Stimulated activated CD4-positive, alpha-beta T cell treated with anti-CD3 and anti-CD28 coated beads, Interleukin-2, amount 100 ng/mL, for 48 hours (primary cell): ENCODE measurements around the gene FAM114A1.

ENCODE experiments used
- DNase-seq, 2 donors: peaks; one replicate each; pipeline ENCODE4 v3.0.0-alpha.2; 2020

FAM114A1 gene

DNA sequence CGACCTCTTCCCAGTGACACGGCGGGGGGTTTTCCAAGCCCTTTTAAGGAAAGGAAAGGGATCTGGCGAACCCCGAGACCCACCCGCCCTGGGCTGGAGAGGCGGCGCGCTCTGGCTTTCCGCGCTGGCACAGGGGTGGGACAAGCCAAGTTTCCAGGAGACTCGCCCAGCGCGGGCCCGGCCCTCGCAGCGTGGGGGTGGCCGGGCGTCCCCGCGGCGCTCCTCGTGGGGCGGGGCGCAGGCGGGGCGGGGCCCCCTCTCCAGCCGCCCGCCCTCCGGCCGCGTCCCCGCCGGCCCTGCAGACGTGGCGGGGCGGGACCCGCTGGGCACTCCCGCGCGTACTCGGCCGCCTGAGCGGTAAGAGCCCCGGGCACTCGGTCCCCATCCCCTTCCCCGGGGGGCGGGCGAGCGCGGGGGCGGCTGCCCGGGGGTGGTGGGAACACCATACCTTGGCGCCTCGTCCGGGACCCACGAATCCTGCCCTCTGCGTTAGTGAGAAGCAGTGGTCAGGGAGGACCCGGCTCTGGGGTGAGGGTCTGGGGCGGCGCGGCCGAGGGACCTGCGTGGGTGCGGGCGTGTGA is at the start of gene FAM114A1:
TSS of gene FAM114A1 (plus strand) at position 329 of the 581 bp plus-strand sequence. CDS start 10,273 bp downstream, outside the sequence.
- DNase-seq, result peak in 1 of 2 donors; percentile 16

DNA sequence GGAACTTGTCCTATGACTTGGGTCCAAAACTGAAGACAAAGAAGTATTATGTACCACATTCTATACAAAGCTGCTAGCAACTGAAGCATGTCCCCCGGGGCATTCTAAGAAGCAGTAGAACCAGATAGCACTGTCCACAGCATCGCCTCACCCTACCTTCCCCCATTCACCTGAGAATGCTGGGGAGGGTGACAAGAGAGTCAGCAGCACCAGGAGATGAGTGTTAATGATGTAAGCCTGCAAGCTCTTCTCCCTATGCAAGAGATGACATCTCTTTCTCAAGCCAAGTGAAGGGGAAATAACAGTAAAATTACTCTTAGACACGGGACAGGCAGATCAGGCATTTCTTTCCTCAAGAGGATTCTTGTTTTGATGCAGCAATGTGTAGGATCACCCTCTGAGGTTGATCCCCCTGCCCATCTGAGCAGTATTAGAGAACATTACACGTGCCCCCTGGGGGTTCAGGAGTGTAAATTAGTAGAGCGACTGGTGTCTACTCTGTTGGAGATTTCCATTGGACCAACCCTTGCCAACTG is 49.1 kb upstream of the FAM114A1 start:
- DNase-seq, result no peak

DNA sequence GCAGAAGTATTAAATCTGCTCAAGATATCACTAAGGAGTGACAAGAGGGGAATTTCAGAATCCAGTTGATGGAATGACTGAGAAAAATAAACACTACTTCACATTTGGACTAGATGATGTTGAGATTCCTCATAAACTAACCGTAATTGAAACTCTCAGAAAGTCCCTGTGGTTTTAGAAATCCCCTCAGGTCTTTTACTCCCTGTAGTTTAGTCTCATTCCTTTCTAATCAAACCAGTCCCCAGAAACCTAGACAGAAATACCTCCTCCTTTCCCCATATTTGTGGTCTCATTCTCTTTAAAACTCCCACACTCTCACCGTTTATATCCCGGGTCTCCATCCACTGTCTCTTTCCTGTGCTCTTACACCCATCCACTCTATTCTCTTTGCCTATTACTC is 48.0 kb upstream of the FAM114A1 start:
- no peak for DNase-seq

DNA sequence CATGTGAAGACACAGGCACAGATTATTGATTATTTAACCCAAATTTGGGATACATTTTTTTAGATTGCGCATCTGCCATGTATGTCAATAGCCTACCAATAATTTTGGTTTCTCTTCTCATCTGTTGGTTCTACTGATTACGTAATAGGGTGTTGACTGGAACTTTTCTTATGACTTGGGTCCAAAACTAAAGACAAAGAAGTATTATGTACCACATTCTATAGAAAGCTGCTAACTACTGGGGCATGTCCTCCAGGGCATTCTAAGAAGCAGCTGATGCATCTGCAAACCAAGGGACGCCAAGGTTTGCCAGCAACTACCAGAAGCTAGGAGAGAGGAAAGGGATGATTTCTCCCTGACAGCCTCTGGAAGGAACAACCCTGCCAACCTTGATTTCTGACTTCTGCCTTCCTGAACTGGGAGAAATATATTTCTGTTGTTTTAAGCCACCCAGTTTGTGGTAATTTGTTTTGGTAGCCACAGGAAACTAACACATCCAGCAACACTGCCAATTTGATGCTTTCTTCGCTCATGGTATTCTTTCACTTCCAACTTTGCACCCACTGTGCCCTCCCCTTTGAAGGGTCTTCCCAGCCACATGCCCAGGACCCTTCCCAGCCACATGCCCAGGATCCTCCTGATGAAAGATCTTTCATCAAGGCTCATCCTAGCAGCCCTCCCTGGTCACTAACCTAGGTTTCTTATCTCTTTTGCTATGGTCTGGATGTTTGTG is 47.1 kb upstream of the FAM114A1 start:
- DNase-seq, result no peak

DNA sequence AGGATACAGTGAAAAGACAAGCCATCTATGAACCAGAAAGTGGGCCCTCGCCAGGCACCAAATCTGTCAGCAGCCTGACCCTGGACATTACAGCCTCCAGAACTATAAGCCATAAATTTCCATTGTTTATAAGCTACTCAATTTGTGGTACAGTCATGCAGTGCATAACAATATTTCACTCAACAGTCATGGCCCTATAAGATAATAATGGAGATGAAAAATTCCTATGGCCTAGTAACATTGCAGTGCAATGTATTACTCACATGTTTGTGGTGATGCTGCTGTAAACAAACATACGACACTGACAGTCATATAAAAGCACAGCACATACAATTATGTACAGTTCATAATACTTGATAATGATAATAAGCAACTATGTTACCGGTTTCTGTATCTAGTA is 45.9 kb upstream of the FAM114A1 start:
- DNase-seq, result no peak

DNA sequence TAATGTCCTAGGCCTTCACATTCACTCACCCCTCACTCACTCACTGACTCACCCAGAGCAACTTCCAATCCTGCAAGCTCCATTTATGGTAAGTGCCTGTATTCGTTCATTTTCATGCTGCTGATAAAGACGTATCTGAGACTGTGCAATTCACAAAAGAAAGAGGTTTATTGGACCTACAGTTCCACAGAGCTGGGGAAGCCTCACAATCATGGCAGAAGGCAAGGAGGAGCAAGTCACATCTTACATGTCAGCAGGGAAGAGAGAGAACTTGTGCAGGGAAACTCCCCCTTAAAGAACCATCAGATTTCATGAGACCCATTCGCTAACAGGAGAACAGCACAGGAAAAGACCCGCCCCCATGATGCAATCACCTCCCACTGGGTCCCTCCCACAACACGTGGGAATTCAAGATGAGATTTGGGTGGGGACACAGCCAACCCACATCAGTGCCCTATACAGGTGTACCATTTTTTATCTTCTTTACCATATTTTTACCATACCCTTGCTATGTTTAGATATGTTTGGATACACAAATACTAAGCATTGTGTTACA is 44.8 kb upstream of the FAM114A1 start:
- no peak for DNase-seq

DNA sequence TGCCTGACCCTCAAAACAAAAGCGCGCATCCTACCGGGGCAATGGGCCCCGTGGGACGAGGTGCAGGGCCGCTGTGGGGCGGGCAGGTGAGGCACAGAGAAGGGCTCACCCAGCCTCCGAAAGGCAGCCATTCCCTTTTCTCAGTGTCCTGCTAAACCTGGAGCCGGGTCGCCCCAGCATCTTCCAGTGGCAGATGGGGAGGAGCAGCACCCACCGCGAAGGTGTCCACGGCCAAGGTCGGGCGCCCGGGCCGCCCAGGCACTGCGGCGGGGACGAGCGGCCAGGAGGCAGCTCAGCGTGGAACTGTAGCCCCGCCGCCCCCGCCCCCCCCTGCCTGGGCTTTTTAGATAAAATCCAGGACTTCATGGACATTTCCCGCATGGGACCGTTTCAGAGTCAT is 43.8 kb upstream of the FAM114A1 start:
- DNase-seq, result no peak

DNA sequence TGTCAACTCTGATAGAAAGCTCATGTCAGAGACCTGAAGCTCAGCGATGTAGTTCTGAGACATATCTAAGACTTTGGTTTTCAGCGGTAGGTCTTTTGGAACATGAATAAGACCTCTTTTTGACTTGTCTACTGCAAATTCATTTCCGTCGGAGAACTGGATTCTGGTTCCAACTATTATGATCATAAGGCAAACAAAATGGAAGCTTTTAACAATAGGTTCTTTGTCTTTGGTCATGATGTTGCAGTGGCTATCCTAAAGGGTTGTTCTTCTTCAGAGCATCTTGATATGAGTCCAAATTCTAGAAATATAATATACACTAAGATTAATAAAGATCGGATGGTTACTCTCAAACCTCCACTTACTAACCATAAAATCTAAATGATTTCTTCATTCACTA is 38.4 kb upstream of the FAM114A1 start:
- DNase-seq, result no peak

DNA sequence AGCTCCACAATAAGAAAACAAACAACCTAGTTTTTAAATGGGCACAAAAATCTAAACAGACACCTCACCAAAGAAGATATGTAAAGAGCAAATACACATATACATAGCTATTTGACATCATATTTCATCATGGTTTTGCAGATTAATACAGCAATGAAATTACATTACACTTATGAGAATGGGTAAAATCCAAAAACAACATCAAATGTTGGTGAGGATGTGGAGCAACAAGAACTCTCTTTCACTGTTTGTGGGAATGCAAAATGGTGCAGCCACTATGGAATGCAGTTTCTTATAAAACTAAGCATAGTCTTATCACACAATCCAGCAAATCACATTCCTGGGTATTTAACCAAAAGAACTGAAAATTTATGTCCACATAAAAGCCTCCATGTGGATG is 36.0 kb upstream of the FAM114A1 start:
- DNase-seq, result no peak

DNA sequence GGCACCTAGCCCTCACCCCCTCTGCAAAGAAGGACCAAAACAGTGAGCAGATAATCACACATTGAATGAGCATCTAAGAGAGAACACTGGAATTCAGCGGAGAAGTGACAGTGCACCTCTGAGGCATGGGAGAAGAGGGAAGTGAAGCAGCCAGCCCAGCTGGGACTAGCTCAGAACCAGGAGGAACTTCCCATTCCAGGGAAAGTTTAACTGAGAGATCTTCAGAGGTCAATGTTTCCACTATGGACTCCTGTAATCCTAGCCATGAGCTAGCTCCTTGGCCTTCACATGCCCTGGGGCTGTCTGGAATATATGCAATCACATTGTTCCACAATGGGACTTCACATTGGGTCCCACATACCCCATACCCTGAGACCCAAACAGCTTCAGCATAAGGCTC is 35.4 kb upstream of the FAM114A1 start:
- no peak for DNase-seq

DNA sequence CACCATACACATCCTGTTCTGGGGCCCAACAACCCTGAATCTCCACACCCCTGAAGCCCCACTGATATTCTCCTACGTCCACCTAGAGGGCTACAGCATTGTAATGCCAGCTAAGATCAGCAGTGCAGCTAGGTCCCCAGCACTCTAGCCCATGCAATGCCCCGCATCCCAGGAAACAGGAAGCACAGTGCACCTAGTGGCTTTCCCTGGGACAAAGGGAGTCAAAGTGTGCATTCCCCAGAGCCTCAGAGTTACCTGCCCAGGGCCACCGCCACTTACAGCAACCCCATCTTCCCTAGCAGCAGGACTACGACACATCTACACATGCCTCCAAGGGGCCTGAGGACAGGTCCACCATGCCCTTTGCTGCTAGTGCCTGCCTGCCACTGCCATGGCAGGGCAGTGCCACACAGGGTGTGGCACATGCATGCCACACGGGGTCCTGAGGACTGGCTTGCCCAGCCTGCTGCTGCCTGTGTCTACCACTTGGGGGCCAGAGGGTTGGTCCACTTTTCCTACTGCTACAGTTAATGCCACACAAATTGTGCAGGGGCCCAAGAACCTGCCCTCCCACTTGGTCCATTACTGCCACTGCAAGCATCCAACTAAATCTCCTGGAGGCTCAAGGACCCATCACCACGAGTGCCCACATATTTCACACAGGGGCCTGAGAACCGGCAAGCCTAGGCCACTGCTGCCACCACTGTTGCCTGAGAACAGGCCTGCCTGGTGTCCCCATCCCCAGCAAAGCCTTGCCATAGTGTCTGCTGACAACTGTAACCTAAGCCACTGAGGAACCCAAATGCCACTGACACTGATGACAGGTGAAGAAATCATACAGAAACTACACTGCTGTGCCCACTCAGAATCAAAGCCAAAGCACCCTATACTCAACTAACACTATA is 34.7 kb upstream of the FAM114A1 start:
- DNase-seq, result no peak

DNA sequence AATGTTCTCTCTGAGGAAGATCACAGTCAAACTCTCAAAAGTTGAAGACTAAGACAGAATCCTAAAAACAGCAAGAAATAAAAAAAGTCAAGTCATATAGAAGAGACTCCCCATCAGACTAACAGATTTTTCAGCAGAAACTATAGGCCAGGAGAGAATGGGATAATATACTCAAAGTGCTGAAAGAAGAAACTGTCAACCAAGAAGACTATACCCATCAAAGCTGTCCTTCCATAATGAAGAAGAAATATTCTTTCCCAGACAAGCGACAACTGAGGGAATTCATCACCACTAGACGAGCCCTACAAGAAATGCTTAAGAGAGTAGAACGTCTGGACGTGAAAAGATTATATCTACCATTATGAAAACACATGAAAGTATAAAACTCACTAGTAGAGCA is 33.0 kb upstream of the FAM114A1 start:
- no peak for DNase-seq

DNA sequence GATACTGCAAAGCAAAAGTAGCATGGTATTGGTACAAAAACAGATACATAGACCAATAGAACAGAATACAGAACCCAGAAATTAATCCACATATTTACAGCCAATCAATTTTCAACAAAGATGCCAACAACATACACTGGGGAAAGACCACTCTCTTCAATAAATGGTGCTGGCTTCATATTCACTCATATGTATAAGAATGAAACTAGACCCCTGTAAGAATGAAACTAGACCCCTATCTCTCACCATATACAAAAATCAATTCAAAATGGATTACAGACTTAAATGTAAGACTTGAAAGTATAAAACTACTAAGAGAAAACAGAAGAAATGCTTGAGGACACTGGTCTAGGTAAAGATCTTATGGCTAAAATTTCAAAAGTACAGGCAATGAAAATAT is 30.3 kb upstream of the FAM114A1 start:
- no peak for DNase-seq

DNA sequence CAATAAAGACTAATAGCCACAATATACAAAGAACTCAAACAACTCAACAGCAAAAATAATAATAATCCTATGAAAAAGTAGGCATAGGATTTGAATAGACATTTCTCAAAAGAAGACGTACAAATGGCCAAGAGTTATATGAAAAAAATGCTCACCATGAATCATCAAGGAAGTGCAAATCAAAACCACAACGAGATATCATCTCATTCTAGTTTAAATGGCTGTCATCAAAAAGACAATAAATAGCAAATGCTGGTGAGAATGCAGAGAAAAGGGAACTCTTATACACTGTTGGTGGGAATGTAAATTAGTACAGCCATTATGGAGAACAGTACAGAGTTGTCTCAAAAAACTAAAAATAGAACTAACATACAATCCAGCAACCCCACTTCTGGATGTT is 29.8 kb upstream of the FAM114A1 start:
- no peak for DNase-seq

DNA sequence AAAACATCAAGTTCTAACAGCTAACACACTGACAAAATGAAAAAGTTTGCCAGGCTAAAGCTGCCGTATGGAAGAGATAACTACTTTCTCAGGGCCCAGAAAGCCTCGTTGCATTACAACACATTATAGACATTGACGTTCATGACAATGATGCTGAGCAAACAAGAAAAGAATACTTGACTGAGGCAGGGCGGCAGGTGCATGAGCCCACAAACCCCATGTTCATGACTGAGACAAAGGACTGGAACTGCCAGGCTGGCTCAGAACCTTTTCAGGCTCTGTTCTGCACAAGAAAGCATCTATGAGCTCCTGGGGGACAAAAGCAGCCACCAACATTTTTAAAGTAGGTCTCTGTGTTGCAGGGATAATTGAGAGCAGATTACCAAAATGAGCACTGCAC is 24.6 kb upstream of the FAM114A1 start:
- no peak for DNase-seq

DNA sequence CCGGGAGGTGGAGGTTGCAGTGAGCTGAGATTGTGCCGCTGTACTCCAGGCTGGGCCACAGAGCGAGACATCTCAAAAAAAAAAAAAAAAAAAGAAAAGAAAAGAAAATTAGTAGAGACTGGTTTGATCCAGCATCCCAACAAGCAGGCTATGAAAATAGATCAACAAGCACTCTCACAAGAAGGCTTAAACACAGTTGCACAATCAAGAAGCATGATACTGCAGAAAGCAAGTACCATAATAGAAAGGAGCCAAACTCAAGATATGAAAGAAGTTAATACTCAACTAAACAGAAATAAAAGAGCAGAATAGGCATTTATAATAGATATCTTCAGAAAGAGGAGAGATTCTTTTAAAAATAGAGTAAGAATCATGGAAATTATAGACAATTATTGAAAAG is 21.6 kb upstream of the FAM114A1 start:
- DNase-seq, result no peak

DNA sequence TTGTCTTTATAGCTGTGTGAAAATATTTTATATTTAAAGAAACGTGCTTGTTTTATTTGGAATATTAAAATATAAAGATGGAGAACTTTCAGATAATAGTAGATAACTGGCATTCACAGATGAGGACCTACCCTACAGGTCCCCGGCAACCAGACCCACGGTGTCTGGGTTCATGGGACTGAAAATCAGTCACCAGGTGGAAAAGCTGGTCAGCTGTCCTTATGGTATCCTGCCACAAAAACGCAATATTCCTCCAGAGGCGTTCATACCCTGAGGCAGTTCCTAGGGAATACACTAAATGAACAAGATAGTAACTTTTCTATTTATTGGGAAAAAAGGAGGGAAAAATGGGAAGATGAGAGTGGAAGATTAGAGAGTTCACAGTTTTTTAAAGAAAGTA is 12.1 kb upstream of the FAM114A1 start:
- no peak for DNase-seq

DNA sequence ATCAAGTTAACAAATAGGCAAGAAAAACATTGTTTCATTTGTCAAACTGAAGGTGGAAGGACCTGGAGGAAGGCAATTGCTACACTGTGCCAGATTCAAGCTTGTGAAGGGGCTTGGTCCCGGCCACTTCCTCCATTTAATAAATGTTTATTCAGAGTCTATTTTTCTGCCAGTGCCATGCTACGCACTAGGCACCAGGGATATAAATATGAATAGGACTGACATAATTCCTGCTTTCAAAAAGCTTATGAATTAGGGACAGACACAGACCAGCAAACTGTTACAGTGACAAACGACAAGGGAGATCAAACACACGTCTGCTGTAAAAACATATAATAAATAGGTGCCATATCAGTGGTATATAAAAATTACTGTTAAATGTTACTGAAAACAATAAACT is 11.6 kb upstream of the FAM114A1 start:
- DNase-seq, result no peak

DNA sequence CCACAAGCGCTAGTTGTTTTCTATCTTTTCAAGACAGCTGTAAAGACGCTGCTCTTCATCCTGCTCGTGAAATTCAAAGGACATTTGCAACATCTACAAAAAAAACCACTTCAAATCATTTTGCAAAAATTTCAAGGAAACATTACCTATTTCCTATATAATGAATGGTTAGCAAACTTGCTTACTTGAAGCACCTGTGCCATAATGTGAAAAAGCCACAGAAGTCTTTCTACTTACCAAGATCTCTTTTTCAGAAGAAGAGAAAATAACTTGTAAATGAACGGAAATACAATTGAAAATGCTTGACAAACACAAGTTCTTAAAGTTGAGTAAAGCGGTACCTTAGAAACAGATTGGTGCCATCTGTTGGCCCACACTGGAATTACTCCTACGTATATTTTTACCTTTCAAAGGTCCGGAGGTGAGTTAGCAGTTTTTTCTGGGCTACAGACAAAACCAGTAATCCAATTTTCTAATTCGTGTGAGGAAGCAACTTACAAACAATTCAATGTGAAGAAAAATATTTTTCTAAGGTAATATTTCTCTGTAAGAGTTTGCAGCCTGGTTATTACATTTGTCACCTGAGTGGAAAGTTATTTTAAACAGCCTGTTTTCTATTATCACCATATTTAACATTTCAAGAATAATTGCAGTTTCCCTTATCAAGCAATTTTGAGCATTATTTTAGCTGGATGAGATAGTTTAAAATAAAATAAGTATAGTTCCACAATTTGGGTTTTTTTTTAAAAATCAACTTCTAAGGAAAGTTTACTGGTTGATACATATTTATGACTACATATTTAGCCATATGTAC is 10.9 kb upstream of the FAM114A1 start, which contains the start of gene TLR6:
TSS of gene TLR6 (minus strand) at position 294 of the 814 bp plus-strand sequence. CDS start 27,344 bp downstream, outside the sequence.
- peak; percentile 68 to 75 for DNase-seq

DNA sequence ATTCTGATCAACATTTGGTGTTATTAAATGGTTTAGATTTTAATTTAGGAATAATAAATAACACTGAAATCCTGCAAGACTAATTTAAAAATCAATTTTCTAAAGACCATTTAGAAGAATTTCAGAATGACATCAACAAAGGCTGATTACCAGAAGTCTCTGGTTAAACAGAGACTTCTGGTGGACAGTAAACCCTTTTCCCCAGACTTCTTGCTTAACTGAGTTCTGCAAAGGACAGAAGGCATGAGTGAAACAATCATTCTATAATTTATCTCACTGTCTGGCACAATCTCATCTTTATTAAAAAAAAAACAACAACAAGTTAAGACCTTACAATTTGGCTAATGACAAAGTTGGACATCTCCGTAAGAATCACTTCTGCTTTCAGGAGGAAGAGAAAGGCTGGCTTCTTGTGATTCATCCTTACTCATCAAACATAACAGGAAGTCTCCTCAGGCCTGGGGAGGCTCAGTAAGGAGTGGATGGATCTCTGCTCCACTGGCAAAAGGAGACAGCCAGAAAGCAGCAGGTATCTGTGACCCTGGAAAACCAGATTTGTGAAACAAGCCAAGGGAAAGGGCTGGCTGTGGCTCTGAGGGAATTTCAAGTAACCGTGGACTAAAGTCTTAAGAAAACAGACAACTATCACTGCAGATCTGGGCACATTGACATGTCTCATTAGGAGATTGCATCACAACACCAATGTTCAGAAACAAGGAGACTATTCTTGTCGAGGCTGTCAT is 10.1 kb upstream of the FAM114A1 start:
- peak; percentile 16 to 29 for DNase-seq

DNA sequence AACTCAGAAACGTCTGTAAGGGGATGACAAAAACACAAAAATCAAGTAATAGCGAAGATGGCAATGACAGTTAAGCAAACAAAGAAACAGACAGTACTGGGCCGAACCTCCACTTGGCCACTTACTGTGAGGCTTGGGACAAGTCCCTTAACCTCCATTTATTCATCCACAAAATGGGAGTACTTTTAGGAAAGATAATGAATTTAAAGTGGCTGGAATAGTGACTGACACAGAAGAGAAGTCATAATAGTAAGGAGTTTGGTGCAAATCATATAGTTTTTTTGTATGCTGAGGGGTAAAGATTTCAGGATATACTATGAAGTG is 9.5 kb upstream of the FAM114A1 start:
- DNase-seq, result no peak

DNA sequence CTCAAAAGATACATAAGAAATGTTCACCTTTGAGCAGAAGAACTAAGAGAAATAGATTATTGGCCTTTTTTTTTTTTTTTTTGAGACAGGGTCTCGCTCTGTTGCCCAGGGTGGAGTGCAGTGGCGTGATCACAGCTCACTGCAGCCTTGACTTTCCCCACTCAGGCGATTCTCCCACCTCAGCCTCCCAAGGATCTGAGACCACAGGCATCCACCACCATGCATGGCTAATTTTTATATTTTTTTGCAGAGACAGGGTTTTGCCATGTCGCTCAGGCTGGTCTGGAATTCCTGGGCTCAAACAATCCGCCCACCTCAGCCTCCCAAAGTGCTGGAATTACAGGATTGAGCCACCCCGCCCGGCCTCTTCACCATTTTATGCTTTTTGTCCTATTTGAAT is 8.1 kb upstream of the FAM114A1 start:
- no peak for DNase-seq
